AG04449 (cell line): ENCODE data around the gene DNAJC25.
"Not testable (repeated sequence)": the region's sequence is repeated elsewhere in the genome, so short reads cannot be mapped to it uniquely, and the experiment has no call there.

Experiments used
- CTCF ChIA-PET: fragments of 350-600 bp; formaldehyde crosslinking; extraction: SDS; loops from one replicate; lab custom pipeline; 2021; ENCODE audit warnings: antibody characterized with exemption; lab: Yijun Ruan, JAX
- POLR2A ChIA-PET: fragments of 400-600, 350-600 bp; formaldehyde crosslinking; extraction: SDS; loops from one replicate; lab custom pipeline; 2020; ENCODE audit warnings: antibody characterized with exemption, inconsistent platforms; lab: Yijun Ruan, JAX
- DNase-seq: peaks from one replicate; pipeline ENCODE4 v3.0.0-alpha.2; 2010; ENCODE audit warnings: low read depth, low spot score
- H3K4me3 ChIP-seq: 2 replicates; pipeline ENCODE4 v1.5.1; 2011; ENCODE audit warnings: low read depth, mild to moderate bottlenecking, control low read depth, low read length
- CTCF ChIP-seq: IDR thresholded peaks from one replicate; pipeline ENCODE4 v1.5.1; 2011; ENCODE audit warnings: mild to moderate bottlenecking, moderate library complexity, low read length, control low read depth, inconsistent platforms; ENCODE audit not compliant: insufficient read depth; ENCODE audit errors: missing control alignments

DNAJC25 gene

GRCh38 chr9:111604054-111604615, 27.0 kb upstream of the DNAJC25 start:
- H3K4me3 ChIP-seq: no peak overlapping the region
- TF ChIP-seq CTCF: no peak
- no peak for DNase-seq
- POLR2A ChIA-PET: no interaction called here
- CTCF ChIA-PET: interaction anchor here (1.7 kb wide), 1 partner anchor 17 kb away, joined by 5 read pairs; no protein-coding TSS in a partner anchor

DNA sequence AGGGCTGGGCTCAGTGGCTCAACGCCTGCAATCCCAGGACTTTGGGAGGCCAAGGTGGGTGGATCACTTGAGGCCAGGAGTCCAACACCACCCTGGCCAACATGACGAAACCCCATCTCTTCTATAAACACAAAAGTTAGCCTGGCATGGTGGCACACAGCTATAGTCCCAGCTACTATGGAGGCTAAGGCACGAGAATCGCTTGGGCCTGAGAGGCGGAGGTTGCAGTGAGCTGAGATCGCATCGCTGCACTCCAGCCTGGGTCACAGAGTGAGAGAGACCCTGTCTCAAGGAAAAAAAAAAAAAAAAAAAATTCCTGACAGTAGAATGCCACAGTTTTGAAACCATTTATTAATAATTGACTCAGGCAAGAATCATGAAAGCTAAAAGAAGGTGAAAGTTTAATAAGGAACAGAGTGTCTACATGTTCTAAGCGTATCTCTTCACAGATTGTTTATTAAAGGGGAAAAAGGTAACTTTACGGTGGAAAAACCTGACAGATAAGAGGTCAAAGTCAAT, 26.0 kb upstream of the DNAJC25 start:
- ChIA-PET CTCF (no interaction called here), POLR2A (no interaction called here)
- no peak for TF ChIP-seq CTCF
- no peak overlapping the region for H3K4me3 ChIP-seq
- no peak for DNase-seq

DNA sequence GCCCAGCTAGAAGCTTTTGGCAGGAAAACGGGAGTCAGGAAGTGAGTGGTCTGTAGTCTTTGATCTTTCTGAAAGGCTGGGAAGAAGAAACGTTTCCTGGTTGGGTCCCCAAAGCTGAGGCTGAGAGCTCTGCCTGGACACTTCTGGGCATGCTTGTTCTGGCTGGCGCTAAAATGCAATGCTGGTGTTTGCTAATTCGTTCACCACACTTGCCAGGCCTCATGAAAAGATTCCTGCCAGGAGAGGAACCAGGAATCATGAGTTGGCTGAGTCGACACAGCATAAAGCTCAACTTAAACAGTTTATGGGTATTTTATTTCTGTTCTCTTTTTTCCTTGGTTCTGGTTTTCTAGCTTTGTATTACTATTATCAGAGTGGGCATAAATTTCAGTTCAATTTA, 21.0 kb upstream of the DNAJC25 start:
- no peak for TF ChIP-seq CTCF
- POLR2A ChIA-PET: no interaction called here
- no peak for DNase-seq
- no peak overlapping the region for H3K4me3 ChIP-seq
- CTCF ChIA-PET: no interaction called here

- H3K4me3 ChIP-seq: no peak overlapping the region
- ChIA-PET CTCF (no interaction called here), POLR2A (no interaction called here)
- no peak for DNase-seq
- no peak for TF ChIP-seq CTCF
These were observed 20.3 kb upstream of the DNAJC25 start for GRCh38 chr9:111610845-111611244.

DNA sequence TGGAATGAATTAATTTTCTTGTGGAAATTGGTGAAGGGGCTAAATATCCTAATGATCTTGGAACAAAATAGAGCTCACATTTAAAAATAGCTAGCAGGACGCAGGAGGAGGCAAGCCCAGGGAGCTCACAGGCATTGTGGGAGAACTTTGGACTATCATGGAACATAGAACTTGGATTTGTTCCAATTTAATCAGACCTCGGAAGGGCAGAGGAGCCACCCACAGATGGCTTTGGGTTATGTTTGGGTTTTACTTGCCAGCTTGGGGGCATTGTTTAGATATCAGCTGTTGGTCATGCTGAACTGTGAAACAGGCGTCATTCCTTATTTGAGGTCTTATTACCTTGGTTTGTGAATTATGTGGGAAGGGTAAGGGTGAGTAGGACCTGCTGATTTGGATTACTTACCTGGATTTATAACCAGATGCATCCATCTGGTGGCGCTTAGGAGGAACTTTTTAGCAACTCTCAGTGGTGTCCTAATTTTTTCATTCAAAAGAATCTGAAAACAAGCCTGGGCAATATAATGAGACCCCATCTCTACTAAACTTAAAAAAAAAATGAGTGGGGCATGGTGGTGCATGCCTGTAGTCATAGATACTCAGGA, 17.6 kb upstream of the DNAJC25 start:
- H3K4me3 ChIP-seq: no peak overlapping the region
- TF ChIP-seq CTCF: no peak
- ChIA-PET CTCF (interaction anchor here (1.5 kb wide), 1 partner anchor 15 kb away, joined by 3 read pairs; no protein-coding TSS in a partner anchor), POLR2A (no interaction called here)
- no peak for DNase-seq

- CTCF ChIA-PET: interaction anchor here (0.5 to 1.5 kb wide), 3 partner anchors 18 to 20 kb away, joined by 3 to 4 read pairs (median 3); no protein-coding TSS in a partner anchor
- no peak for DNase-seq
- POLR2A ChIA-PET: interaction anchor here (1.1 kb wide), 1 partner anchor 15 kb away, joined by 3 read pairs; the partner anchor contains the start of gene DNAJC25
- TF ChIP-seq CTCF: no peak
- no peak overlapping the region for H3K4me3 ChIP-seq
These were observed 15.2 kb upstream of the DNAJC25 start for GRCh38 chr9:111615928-111616327.

- POLR2A ChIA-PET, CTCF ChIA-PET, DNase-seq, H3K4me3 ChIP-seq: not testable (repeated sequence)
These were observed 13.8 kb upstream of the DNAJC25 start for GRCh38 chr9:111617349-111617748.
